ENCODE measurements around the gene REV1. TPM values are rescaled to one million over a fixed set of nuclear protein-coding genes. Genes with fewer than 3 reads are reported as not detected.
A peak's percentile ranks its signal among the peaks of the same experiment; 100 is the strongest.
"Not testable (repeated sequence)": the region's sequence is repeated elsewhere in the genome, so short reads cannot be mapped to it uniquely, and the experiment has no call there.

Gene REV1
- total RNA-seq, 6 experiments from 2014 or later, result 17.0 to 19.2 (median 18.6) TPM

GRCh38 chr2:99374747-99375146, 115.1 kb downstream of the REV1 start:
- peaks cover 1% of the 10 kb centered on the region; the same call in 1 of the 2 replicates for H3K27me3 Mint-ChIP-seq (ENCODE audit: insufficient read depth)
- H3K36me3 Mint-ChIP-seq (ENCODE audit: low read depth), result peaks cover 43% of the 10 kb centered on the region
- H3K9me3 Mint-ChIP-seq, result no peaks in the 10 kb centered on the region
- DNase-seq, result no peak
- no peak overlapping the region for H3K4me3 Mint-ChIP-seq
- H3K27ac Mint-ChIP-seq, result no peak overlapping the region
- no peak for TF ChIP-seq CTCF (IDR thresholded peaks at IDR 0.05)
- peaks cover 3% of the 10 kb centered on the region; the same call in 1 of the 2 replicates for H3K4me1 Mint-ChIP-seq (ENCODE audit: low read depth)

GRCh38 chr2:99373144-99373543, 116.7 kb downstream of the REV1 start:
- no peak overlapping the region for H3K4me3 Mint-ChIP-seq
- peaks cover 42% of the 10 kb centered on the region for H3K36me3 Mint-ChIP-seq (ENCODE audit: low read depth)

GRCh38 chr2:99368854-99369253, 121.0 kb downstream of the REV1 start:
- H3K4me1 Mint-ChIP-seq (ENCODE audit: low read depth); H3K27ac Mint-ChIP-seq; H3K4me3 Mint-ChIP-seq; DNase-seq; H3K27me3 Mint-ChIP-seq (ENCODE audit: insufficient read depth); H3K9me3 Mint-ChIP-seq: not testable (repeated sequence)
- peaks cover 32% of the 10 kb centered on the region for H3K36me3 Mint-ChIP-seq (ENCODE audit: low read depth)

More at GRCh38 chr2:99373144-99373543, 116.7 kb downstream of the REV1 start:
- no peak for TF ChIP-seq CTCF (IDR thresholded peaks at IDR 0.05)
- DNase-seq, result no peak
- H3K27me3 Mint-ChIP-seq (ENCODE audit: insufficient read depth), result peaks cover 1% of the 10 kb centered on the region; the same call in 1 of the 2 replicates
- no peaks in the 10 kb centered on the region for H3K9me3 Mint-ChIP-seq
- no peak overlapping the region; the same call in 1 of the 2 replicates for H3K27ac Mint-ChIP-seq
- H3K4me1 Mint-ChIP-seq (ENCODE audit: low read depth), result no peaks in the 10 kb centered on the region

- H3K36me3 Mint-ChIP-seq (ENCODE audit: low read depth), result peaks cover 29% of the 10 kb centered on the region
- no peak for DNase-seq
These were observed 124.2 kb downstream of the REV1 start for GRCh38 chr2:99365661-99366060.

GRCh38 chr2:99356853-99357252, 133.0 kb downstream of the REV1 start:
- no peaks in the 10 kb centered on the region for H3K9me3 Mint-ChIP-seq
- 0 out of 2 replicates have a peak overlapping the region, but pooled peaks have one; percentile 20 for H3K27ac Mint-ChIP-seq
- no peak overlapping the region for H3K4me3 Mint-ChIP-seq
- DNase-seq, result no peak
- H3K4me1 Mint-ChIP-seq (ENCODE audit: low read depth), result peaks cover 22% of the 10 kb centered on the region
- peaks cover 3% of the 10 kb centered on the region; the same call in 1 of the 2 replicates for H3K27me3 Mint-ChIP-seq (ENCODE audit: insufficient read depth)
- no peak for TF ChIP-seq CTCF (IDR thresholded peaks at IDR 0.05)
- H3K36me3 Mint-ChIP-seq (ENCODE audit: low read depth), result peaks cover 12% of the 10 kb centered on the region

More at GRCh38 chr2:99365661-99366060, 124.2 kb downstream of the REV1 start:
- Mint-ChIP-seq H3K27me3 (ENCODE audit: insufficient read depth) (0 out of 2 replicates have a peak, but pooled peaks cover 3% of the 10 kb centered on the region), H3K4me3 (no peak overlapping the region), H3K27ac (no peak overlapping the region), H3K9me3 (no peaks in the 10 kb centered on the region), H3K4me1 (ENCODE audit: low read depth) (no peaks in the 10 kb centered on the region)
- TF ChIP-seq CTCF (IDR thresholded peaks at IDR 0.05), result no peak

GRCh38 chr2:99354825-99355224, 135.0 kb downstream of the REV1 start:
- H3K27me3 Mint-ChIP-seq (ENCODE audit: insufficient read depth); H3K4me3 Mint-ChIP-seq; DNase-seq; H3K9me3 Mint-ChIP-seq; H3K36me3 Mint-ChIP-seq (ENCODE audit: low read depth); H3K27ac Mint-ChIP-seq: not testable (repeated sequence)
- H3K4me1 Mint-ChIP-seq (ENCODE audit: low read depth), result peaks cover 24% of the 10 kb centered on the region
